Parathyroid adenoma (tissue), 2 donors: Measurements from ENCODE around the gene GPRIN1.

Source experiments
- H2AFZ ChIP-seq: fragments of 300-600 bp; sonication (generic); one replicate; pipeline ENCODE4 v1.7.0; 2017; ENCODE audit warnings: antibody characterized with exemption, mild to moderate bottlenecking
- H3K27ac ChIP-seq: fragments of 300-600 bp; sonication (generic); one replicate; pipeline ENCODE4 v1.7.0; 2017
- H3K27me3 ChIP-seq: fragments of 300-600 bp; sonication (generic); one replicate; pipeline ENCODE4 v1.7.0; 2017; ENCODE audit warnings: low read length; ENCODE audit not compliant: control insufficient read depth, insufficient read depth
- H3K36me3 ChIP-seq: fragments of 300-600 bp; sonication (generic); one replicate; pipeline ENCODE4 v1.7.0; 2017; ENCODE audit warnings: low read length; ENCODE audit not compliant: control insufficient read depth, insufficient read depth
- H3K4me1 ChIP-seq: fragments of 300-600 bp; sonication (generic); one replicate; pipeline ENCODE4 v1.7.0; 2017; ENCODE audit warnings: control low read depth
- H3K4me2 ChIP-seq: fragments of 300-600 bp; sonication (generic); one replicate; pipeline ENCODE4 v1.7.0; 2017; ENCODE audit warnings: low read length
- H3K4me3 ChIP-seq: fragments of 300-600 bp; sonication (generic); one replicate; pipeline ENCODE4 v1.7.0; 2017; ENCODE audit warnings: low read depth, low read length
- H3K79me2 ChIP-seq: fragments of 300-600 bp; sonication (generic); one replicate; pipeline ENCODE4 v1.7.0; 2017; ENCODE audit warnings: control low read depth
- H3K9ac ChIP-seq: fragments of 300-600 bp; sonication (generic); one replicate; pipeline ENCODE4 v1.7.0; 2017; ENCODE audit warnings: mild to moderate bottlenecking
- H3K9me3 ChIP-seq: fragments of 300-600 bp; sonication (generic); one replicate; pipeline ENCODE4 v1.7.0; 2017; ENCODE audit warnings: low read length; ENCODE audit not compliant: control insufficient read depth
- TF ChIP-seq, protein P1 (sequence below): fragments of 300-600 bp; sonication (generic); IDR thresholded peaks from one replicate; pipeline ENCODE4 v1.7.0; 2017; ENCODE audit warnings: antibody characterized with exemption, mild to moderate bottlenecking
- donor health status: primary hyperparathyroidism.

GPRIN1 gene

DNA sequence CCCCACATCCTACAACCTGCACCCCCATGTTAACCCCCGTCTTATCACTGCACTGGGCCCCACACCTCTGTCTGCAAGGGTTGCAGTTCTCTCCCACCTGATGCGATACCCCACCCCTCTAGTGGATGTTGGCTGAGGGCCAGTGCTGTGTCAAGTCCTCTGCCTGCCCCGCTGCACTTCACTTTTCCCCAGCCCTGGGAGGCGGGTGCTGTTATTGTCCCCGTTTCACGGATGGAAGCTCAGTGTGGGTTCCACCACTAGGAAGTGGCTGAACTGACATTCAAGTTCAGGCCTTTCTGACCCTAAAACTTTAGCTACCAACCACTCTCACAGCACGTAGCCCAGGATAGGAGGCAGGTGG is 16.9 kb upstream of the GPRIN1 start:
- H3K4me2 ChIP-seq = no peak overlapping the region
- H3K27ac ChIP-seq = no peak overlapping the region
- peaks cover 9% of the 10 kb centered on the region for H3K4me1 ChIP-seq
- peaks cover 5% of the 10 kb centered on the region for H3K27me3 ChIP-seq
- no peak overlapping the region for H2AFZ ChIP-seq
- TF ChIP-seq, protein P1, sequence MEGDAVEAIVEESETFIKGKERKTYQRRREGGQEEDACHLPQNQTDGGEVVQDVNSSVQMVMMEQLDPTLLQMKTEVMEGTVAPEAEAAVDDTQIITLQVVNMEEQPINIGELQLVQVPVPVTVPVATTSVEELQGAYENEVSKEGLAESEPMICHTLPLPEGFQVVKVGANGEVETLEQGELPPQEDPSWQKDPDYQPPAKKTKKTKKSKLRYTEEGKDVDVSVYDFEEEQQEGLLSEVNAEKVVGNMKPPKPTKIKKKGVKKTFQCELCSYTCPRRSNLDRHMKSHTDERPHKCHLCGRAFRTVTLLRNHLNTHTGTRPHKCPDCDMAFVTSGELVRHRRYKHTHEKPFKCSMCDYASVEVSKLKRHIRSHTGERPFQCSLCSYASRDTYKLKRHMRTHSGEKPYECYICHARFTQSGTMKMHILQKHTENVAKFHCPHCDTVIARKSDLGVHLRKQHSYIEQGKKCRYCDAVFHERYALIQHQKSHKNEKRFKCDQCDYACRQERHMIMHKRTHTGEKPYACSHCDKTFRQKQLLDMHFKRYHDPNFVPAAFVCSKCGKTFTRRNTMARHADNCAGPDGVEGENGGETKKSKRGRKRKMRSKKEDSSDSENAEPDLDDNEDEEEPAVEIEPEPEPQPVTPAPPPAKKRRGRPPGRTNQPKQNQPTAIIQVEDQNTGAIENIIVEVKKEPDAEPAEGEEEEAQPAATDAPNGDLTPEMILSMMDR = no peak
- H3K79me2 ChIP-seq = no peaks in the 10 kb centered on the region
- H3K9me3 ChIP-seq = no peaks in the 10 kb centered on the region
- H3K9ac ChIP-seq = no peak overlapping the region
- H3K4me3 ChIP-seq = no peak overlapping the region
- H3K36me3 ChIP-seq = no peaks in the 10 kb centered on the region

DNA sequence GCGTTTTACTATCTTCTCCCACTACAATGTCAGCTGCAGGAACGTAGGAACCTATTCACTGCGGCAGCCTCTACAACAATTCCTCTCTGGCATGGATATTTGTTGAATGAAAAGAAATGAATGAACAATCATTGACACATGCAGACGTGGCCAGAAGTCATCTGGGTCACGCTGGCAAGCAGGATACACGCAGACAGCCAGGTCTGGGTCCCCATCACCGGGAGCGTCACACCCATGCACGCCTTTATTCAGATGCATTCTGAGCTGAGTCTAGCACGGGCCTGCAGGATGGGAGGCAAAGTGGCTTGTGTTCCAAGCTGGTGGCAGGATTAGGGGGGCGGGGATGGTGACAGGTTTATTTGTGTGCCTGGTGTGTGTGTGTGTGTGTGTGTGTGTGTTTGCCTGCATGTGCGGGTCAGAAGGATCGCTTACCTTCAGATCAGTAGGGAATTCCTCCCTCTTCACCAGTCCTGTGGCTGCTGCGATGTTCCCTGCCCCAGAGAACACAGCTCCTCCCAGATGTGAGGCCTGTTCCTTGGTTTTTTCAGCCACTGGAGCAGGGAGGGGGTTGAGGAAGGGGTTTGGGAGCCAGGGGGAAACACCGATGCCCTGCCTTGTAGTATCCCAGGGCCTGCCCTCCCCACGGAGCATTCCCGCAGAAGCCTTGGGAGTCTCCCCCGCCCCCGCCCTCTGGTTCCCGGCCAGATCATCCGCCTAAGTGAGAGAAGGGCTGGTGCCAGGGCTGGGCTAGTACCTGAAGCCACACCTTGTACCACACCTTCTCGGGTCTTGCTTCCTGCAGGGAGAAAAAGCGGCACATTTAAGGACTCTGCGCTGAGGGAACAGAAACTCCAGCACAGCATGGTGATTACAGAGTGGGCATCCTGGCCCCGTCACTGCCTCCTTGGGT is 16.3 kb upstream of the GPRIN1 start:
- Histone ChIP-seq H3K4me2 (no peak overlapping the region), H3K9me3 (no peaks in the 10 kb centered on the region), H3K4me1 (peaks cover 9% of the 10 kb centered on the region), H2AFZ (peak overlapping the region; percentile 42), H3K9ac (no peak overlapping the region), H3K36me3 (no peaks in the 10 kb centered on the region), H3K27ac (no peak overlapping the region), H3K79me2 (no peaks in the 10 kb centered on the region), H3K27me3 (peaks cover 5% of the 10 kb centered on the region), H3K4me3 (no peak overlapping the region)
- TF ChIP-seq, protein P1 = no peak

GRCh38 chr5:176625512-176625911 is 15.6 kb upstream of the GPRIN1 start:
- Histone ChIP-seq H3K4me2 (no peak overlapping the region), H3K36me3 (no peaks in the 10 kb centered on the region), H3K27ac (no peak overlapping the region), H2AFZ (no peak overlapping the region), H3K9me3 (no peaks in the 10 kb centered on the region), H3K27me3 (peaks cover 5% of the 10 kb centered on the region), H3K79me2 (no peaks in the 10 kb centered on the region), H3K9ac (no peak overlapping the region), H3K4me1 (peaks cover 6% of the 10 kb centered on the region), H3K4me3 (no peak overlapping the region)
- TF ChIP-seq, protein P1 = no peak

GRCh38 chr5:176624938-176625337 is 15.0 kb upstream of the GPRIN1 start:
- Histone ChIP-seq H3K4me2 (no peak overlapping the region), H3K36me3 (no peaks in the 10 kb centered on the region), H2AFZ (no peak overlapping the region), H3K27ac (no peak overlapping the region), H3K27me3 (peaks cover 4% of the 10 kb centered on the region), H3K79me2 (no peaks in the 10 kb centered on the region), H3K4me3 (no peak overlapping the region), H3K4me1 (peaks cover 9% of the 10 kb centered on the region), H3K9ac (no peak overlapping the region), H3K9me3 (no peaks in the 10 kb centered on the region)
- TF ChIP-seq, protein P1 = no peak

GRCh38 chr5:176624142-176624541 is 14.2 kb upstream of the GPRIN1 start:
- Histone ChIP-seq H3K4me2 (no peak overlapping the region), H3K9me3 (no peaks in the 10 kb centered on the region), H3K36me3 (no peaks in the 10 kb centered on the region), H3K4me3 (no peak overlapping the region), H3K9ac (no peak overlapping the region), H3K4me1 (peaks cover 12% of the 10 kb centered on the region), H3K27me3 (no peaks in the 10 kb centered on the region), H2AFZ (no peak overlapping the region), H3K79me2 (no peaks in the 10 kb centered on the region), H3K27ac (no peak overlapping the region)
- TF ChIP-seq, protein P1 = no peak
